HepG2 (cell line): ENCODE measurements around the gene PRR23B. TPM values are rescaled to one million over a fixed set of nuclear protein-coding genes. Genes with fewer than 3 reads are reported as not detected.

Experiments used
- ATAC-seq: fragments of 200-7000 bp; cut with Tn5 transposase; 3 replicates; pipeline ENCODE4 v1.9.1; 2020; ENCODE audit warnings: mild to moderate bottlenecking, moderate library complexity
- BruUV-seq: library from RNA; stranded (reverse); fragments of 400-500 nt; replicated peaks from 2 replicates; lab custom pipeline; 2021; lab: Mats Ljungman, UMichigan
- CTCF ChIA-PET: fragments of 300-600 bp; formaldehyde crosslinking; extraction: SDS; loops from one replicate; lab custom pipeline; 2021; ENCODE audit warnings: low total read pairs, inconsistent platforms, low intra/inter-chr PET ratio; lab: Yijun Ruan, JAX
- POLR2A ChIA-PET: fragments of 350-600 bp; sonication (Branson Sonifier 250); formaldehyde crosslinking; loops from one replicate; lab custom pipeline; 2020; ENCODE audit warnings: antibody characterized with exemption, inconsistent platforms; lab: Yijun Ruan, JAX
- DNase-seq: peaks from one replicate; pipeline ENCODE4 v3.0.0-alpha.2; 2015; ENCODE audit warnings: low spot score
- FAIRE-seq: peaks from 3 replicates; lab custom pipeline; 2011; peaks lifted over from hg19 to GRCh38; lab: Jason Lieb, UNC
- H2AFZ ChIP-seq: one replicate; pipeline ENCODE4 v1.6.1; 2011; ENCODE audit warnings: low read length, inconsistent platforms
- H3K27ac ChIP-seq: fragments of 300-600 bp; 3 replicates; pipeline ENCODE4 v1.8.0; 2011; ENCODE audit warnings: mixed run types, mild to moderate bottlenecking, mixed read lengths, low read length, inconsistent platforms; ENCODE audit not compliant: insufficient read depth; ENCODE audit errors: extremely low read length
- H3K27me3 ChIP-seq, 2 experiments: fragments of 200-600 bp in 1 of 2; 2 replicates in 1 of 2; 3 replicates in 1 of 2; pipeline versions ENCODE4 v1.6.0 to v1.8.0; 2011; ENCODE audit warnings: low read length in 2 of 2, mild to moderate bottlenecking in 2 of 2, moderate library complexity in 2 of 2, inconsistent platforms in 1 of 2; ENCODE audit not compliant: insufficient read depth in 2 of 2, control insufficient read depth in 1 of 2
- H3K36me3 ChIP-seq, 2 experiments: fragments of 200-600 bp in 1 of 2; replicated peaks in 1 of 2; 2 replicates in 1 of 2; 3 replicates in 1 of 2; pipeline versions ENCODE4 v1.5.1 to v1.8.0; 2011; ENCODE audit warnings: low read length in 2 of 2, inconsistent platforms in 1 of 2; ENCODE audit not compliant: insufficient read depth in 2 of 2, control insufficient read depth in 1 of 2
- H3K4me1 ChIP-seq: 2 replicates; pipeline ENCODE4 v1.5.1; 2012; ENCODE audit warnings: low read length, inconsistent platforms; ENCODE audit not compliant: insufficient read depth
- H3K4me2 ChIP-seq: 2 replicates; pipeline ENCODE4 v1.6.0; 2011; ENCODE audit warnings: low read depth, low read length, inconsistent platforms
- H3K4me3 ChIP-seq, 3 experiments: fragments of 200-600 bp in 1 of 3; sonication (generic), shearing (Covaris generic) in 1 of 3; replicated peaks in 1 of 3; 2 replicates each; pipeline ENCODE4 v1.5.1; 2011 to 2016; ENCODE audit warnings: low read length in 3 of 3, inconsistent platforms in 2 of 3, low read depth in 2 of 3, mild to moderate bottlenecking in 2 of 3, control low read depth in 1 of 3, mixed read lengths in 1 of 3; ENCODE audit not compliant: insufficient read depth in 1 of 3
- H3K79me2 ChIP-seq: one replicate; pipeline ENCODE4 v1.6.1; 2011; ENCODE audit warnings: low read length, inconsistent platforms; ENCODE audit not compliant: insufficient read depth
- H3K9ac ChIP-seq: 2 replicates; pipeline ENCODE4 v1.6.0; 2011; ENCODE audit warnings: mild to moderate bottlenecking, low read depth, low read length, inconsistent platforms; ENCODE audit not compliant: insufficient read depth
- H3K9me3 ChIP-seq: 2 replicates; pipeline ENCODE4 v1.5.1; 2012; ENCODE audit warnings: mild to moderate bottlenecking, low read length
- H4K20me1 ChIP-seq: 2 replicates; pipeline ENCODE4 v1.6.0; 2011; ENCODE audit warnings: inconsistent platforms, mild to moderate bottlenecking, low read length, moderate library complexity; ENCODE audit not compliant: insufficient read depth
- TFAP4 ChIP-seq: sonication (generic); IDR thresholded peaks from 2 replicates; pipeline ENCODE4 v1.6.1; 2016; ENCODE audit warnings: low read depth, borderline replicate concordance
- ZHX2 ChIP-seq, 2 experiments: sonication (generic) in 1 of 2; formaldehyde crosslinking in 1 of 2; IDR thresholded peaks; 2 replicates each; pipeline versions ENCODE4 v1.6.1 to v1.9.0; 2014 to 2022; ENCODE audit warnings: antibody characterized with exemption in 1 of 2, borderline replicate concordance in 1 of 2, inconsistent platforms in 1 of 2, low read depth in 1 of 2, missing genetic modification reagents in 1 of 2
- ZNF775 ChIP-seq: sonication (generic); formaldehyde crosslinking; IDR thresholded peaks from 2 replicates; pipeline ENCODE4 v1.4.0; 2020; ENCODE audit warnings: missing genetic modification reagents, mild to moderate bottlenecking, moderate library complexity, borderline replicate concordance
- whole genome bisulfite sequencing: methylation state at CpG from one replicate; pipeline ENCODE4 v1.1.6; 2017; ENCODE audit warnings: low lambda C conversion rate; 5-methylcytosine and 5-hydroxymethylcytosine counted together
- in situ Hi-C: cut with HindIII; loops from 2 replicates; pipeline ENCODE4 v1.10.0; 2017; ENCODE audit warnings: low pct_unique_long_range_greater_than_20kb; ENCODE audit not compliant: extremely low pct_ligation_motif_present
- intact Hi-C: fragments of 100-400 bp; cut with micrococcal nuclease; formaldehyde crosslinking; loops from one replicate; pipeline ENCODE4 v1.10.0; 2022; ENCODE audit not compliant: unreplicated experiment
- polyA plus RNA-seq, 8 experiments: library from polyadenylated mRNA; depleted of rRNA in 3 of 8; stranded (reverse) in 7 of 8; unstranded in 1 of 8; fragments of >200 nt; fragmentation: Illumina TruSeq in 4 of 8; extraction: Trizol in 4 of 8; gene quantifications; 2 replicates each; pipeline versions ENCODE4 v1.2.1 to v1.2.3, GENCODE V29; 2011 to 2016; ENCODE audit warnings: low read depth in 4 of 8, missing spikeins in 1 of 8, mixed read lengths in 1 of 8; ENCODE audit not compliant: insufficient read depth in 1 of 8
- total RNA-seq, 5 experiments: library from RNA; depleted of rRNA; stranded (reverse); fragments of >200 nt; fragmentation: Illumina TruSeq; extraction: Trizol; gene quantifications; 2 replicates each; pipeline ENCODE4 v1.2.3, GENCODE V29; 2016; ENCODE audit warnings: low read depth in 1 of 5

The PRR23B gene
- total and polyA plus RNA-seq, 2 of the 13 experiments (the other 11 are each of a cell fraction or from before 2014, with no cell fraction given), result not detected

GRCh38 chr3:138975351-138975750 lies 45.4 kb downstream of the PRR23B start (continued):
- TF ChIP-seq ZHX2 (IDR thresholded peaks at IDR 0.05; ENCODE audit: low read depth), result no peak
- TF ChIP-seq ZHX2 (CRISPR knock-in tag; IDR thresholded peaks at IDR 0.05; ENCODE audit: borderline replicate concordance), result no peak
- no peak for TF ChIP-seq TFAP4

GRCh38 chr3:138974462-138974861 lies 46.3 kb downstream of the PRR23B start:
- H3K9me3 ChIP-seq, result no peaks in the 10 kb centered on the region
- in situ Hi-C loops (no loop called here), intact Hi-C loops (no loop called here)
- H3K4me3 ChIP-seq, result no peak overlapping the region
- BruUV-seq, result no TSS peak
- H3K9ac ChIP-seq, result no peak overlapping the region
- ChIA-PET CTCF (no interaction called here), POLR2A (no interaction called here)
- WGBS, result 27% methylated on average over 3 of the region's 5 CpGs
- ATAC-seq (no peak; the same call in 2 of the 3 replicates), DNase-seq (no peak), FAIRE-seq (no peak)
- H3K4me1 ChIP-seq, result 0 out of 2 replicates have a peak, but pooled peaks cover under 1% of the 10 kb centered on the region
- H3K27ac ChIP-seq, result no peak overlapping the region
- no peak overlapping the region for H3K4me2 ChIP-seq
- no peak overlapping the region for H2AFZ ChIP-seq
- H3K79me2 ChIP-seq, result no peaks in the 10 kb centered on the region
- no peak for TF ChIP-seq ZNF775 (CRISPR knock-in tag)
- peaks cover 0 to 16% of the 10 kb centered on the region in 2 experiments; a peak in 2 of 5 replicates for H3K27me3 ChIP-seq
- no peaks in the 10 kb centered on the region for H3K36me3 ChIP-seq
- H4K20me1 ChIP-seq, result no peaks in the 10 kb centered on the region
